GM12878 (cell line): ENCODE results near the gene ZDHHC19. TPM values are rescaled to one million over a fixed set of nuclear protein-coding genes. Genes with fewer than 3 reads are reported as not detected.

Experiments
- GABPA ChIP-seq: IDR thresholded peaks from 2 replicates; pipeline ENCODE4 v1.6.1; 2014; ENCODE audit warnings: antibody characterized with exemption, low read depth, mild to moderate bottlenecking, inconsistent platforms
- KLF5 ChIP-seq: fragments of 450-650 bp; IDR thresholded peaks from 2 replicates; pipeline ENCODE4 v1.6.1; 2014; ENCODE audit warnings: mild to moderate bottlenecking; ENCODE audit not compliant: partially characterized antibody
- RELA ChIP-seq: fragments of 450-650 bp; IDR thresholded peaks from 2 replicates; pipeline ENCODE4 v1.8.0; 2014; ENCODE audit warnings: borderline replicate concordance; ENCODE audit not compliant: partially characterized antibody
- SREBF2 ChIP-seq: IDR thresholded peaks from 2 replicates; pipeline ENCODE4 v1.6.1; 2012; ENCODE audit warnings: mild to moderate bottlenecking, low read length
- STAT1 ChIP-seq: fragments of 450-650 bp; conservative IDR thresholded peaks from 2 replicates; pipeline ENCODE4 v1.6.1; 2014; ENCODE audit warnings: antibody characterized with exemption, mild to moderate bottlenecking
- polyA plus RNA-seq, 11 experiments: library from polyadenylated mRNA; depleted of rRNA in 4 of 11; unstranded in 6 of 11; stranded (reverse) in 5 of 11; fragments of >200 nt; fragmentation: Nextera tagmentation in 4 of 11; fragmentation: Illumina TruSeq in 1 of 11; extraction: Ambion mirVana in 4 of 11; extraction: Trizol in 1 of 11; gene quantifications; 1 replicate in 1 of 11; 2 replicates in 10 of 11; pipeline versions ENCODE4 v1.2.1 to v1.2.3, GENCODE V29; 2011 to 2016; ENCODE audit warnings: inconsistent platforms in 2 of 11, missing spikeins in 2 of 11, low read depth in 1 of 11
- total RNA-seq, 4 experiments: library from RNA; depleted of rRNA in 3 of 4; stranded (reverse); fragments of >200 nt in 3 of 4; fragmentation: Illumina TruSeq in 1 of 4; extraction: Trizol in 1 of 4; gene quantifications; 2 replicates each; pipeline versions ENCODE4 v1.2.1 to v1.2.3, GENCODE V29; 2013 to 2021
- TF ChIP-seq, protein P1 (sequence below): fragments of 450-650 bp; IDR thresholded peaks from 2 replicates; pipeline ENCODE4 v1.6.1; 2017; ENCODE audit warnings: mild to moderate bottlenecking, moderate library complexity
- TF ChIP-seq, protein P2 (sequence below): fragments of 150-350 bp; IDR thresholded peaks from 2 replicates; pipeline ENCODE4 v1.6.1; 2016; ENCODE audit warnings: low read depth, low read length
- TF ChIP-seq, protein P3 (sequence below): IDR thresholded peaks from 2 replicates; pipeline ENCODE4 v1.6.1; 2011; ENCODE audit warnings: borderline replicate concordance, low read depth, mild to moderate bottlenecking, moderate library complexity, low read length; ENCODE audit not compliant: insufficient read depth, poor library complexity, severe bottlenecking
- TF ChIP-seq, protein P4 (sequence below): fragments of 450-650 bp; IDR thresholded peaks from 2 replicates; pipeline ENCODE4 v1.6.1; 2016; ENCODE audit warnings: mild to moderate bottlenecking
- TF ChIP-seq, protein P5 (sequence below): IDR thresholded peaks from 2 replicates; pipeline ENCODE4 v1.6.1; 2011; ENCODE audit warnings: borderline replicate concordance, low read depth, mild to moderate bottlenecking, moderate library complexity, mixed read lengths, low read length; ENCODE audit not compliant: insufficient read depth; ENCODE audit errors: extremely low read length

ZDHHC19 gene
- total and polyA plus RNA-seq, 10 of the 15 experiments (the other 5 are each of a cell fraction or from before 2014, with no cell fraction given) = 0.26 TPM; not detected in 9

DNA sequence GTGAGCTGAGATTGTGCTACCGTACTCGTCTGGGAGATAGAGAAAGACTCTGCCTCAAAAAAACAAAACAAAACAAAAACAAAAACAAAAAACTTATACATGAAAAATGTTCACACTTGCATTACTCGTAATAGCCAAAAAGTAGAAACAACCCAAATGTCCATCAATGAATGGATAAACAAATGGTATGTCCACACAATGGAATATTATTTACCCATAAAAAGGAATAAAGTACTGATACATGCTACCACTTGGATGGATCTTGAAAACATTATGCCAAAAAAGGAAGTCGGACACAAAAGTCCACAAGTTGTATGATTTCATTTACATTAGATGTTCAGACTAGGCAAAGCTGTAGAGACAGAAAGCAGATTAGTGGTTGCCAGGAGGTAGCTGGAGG is 49.6 kb upstream of the ZDHHC19 start (continued):
- TF ChIP-seq, protein P1, sequence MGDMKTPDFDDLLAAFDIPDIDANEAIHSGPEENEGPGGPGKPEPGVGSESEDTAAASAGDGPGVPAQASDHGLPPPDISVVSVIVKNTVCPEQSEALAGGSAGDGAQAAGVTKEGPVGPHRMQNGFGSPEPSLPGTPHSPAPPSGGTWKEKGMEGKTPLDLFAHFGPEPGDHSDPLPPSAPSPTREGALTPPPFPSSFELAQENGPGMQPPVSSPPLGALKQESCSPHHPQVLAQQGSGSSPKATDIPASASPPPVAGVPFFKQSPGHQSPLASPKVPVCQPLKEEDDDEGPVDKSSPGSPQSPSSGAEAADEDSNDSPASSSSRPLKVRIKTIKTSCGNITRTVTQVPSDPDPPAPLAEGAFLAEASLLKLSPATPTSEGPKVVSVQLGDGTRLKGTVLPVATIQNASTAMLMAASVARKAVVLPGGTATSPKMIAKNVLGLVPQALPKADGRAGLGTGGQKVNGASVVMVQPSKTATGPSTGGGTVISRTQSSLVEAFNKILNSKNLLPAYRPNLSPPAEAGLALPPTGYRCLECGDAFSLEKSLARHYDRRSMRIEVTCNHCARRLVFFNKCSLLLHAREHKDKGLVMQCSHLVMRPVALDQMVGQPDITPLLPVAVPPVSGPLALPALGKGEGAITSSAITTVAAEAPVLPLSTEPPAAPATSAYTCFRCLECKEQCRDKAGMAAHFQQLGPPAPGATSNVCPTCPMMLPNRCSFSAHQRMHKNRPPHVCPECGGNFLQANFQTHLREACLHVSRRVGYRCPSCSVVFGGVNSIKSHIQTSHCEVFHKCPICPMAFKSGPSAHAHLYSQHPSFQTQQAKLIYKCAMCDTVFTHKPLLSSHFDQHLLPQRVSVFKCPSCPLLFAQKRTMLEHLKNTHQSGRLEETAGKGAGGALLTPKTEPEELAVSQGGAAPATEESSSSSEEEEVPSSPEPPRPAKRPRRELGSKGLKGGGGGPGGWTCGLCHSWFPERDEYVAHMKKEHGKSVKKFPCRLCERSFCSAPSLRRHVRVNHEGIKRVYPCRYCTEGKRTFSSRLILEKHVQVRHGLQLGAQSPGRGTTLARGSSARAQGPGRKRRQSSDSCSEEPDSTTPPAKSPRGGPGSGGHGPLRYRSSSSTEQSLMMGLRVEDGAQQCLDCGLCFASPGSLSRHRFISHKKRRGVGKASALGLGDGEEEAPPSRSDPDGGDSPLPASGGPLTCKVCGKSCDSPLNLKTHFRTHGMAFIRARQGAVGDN = no peak
- TF ChIP-seq KLF5 (no peak), SREBF2 (no peak), RELA (no peak), GABPA (no peak), STAT1 (no peak)
- TF ChIP-seq, protein P2, sequence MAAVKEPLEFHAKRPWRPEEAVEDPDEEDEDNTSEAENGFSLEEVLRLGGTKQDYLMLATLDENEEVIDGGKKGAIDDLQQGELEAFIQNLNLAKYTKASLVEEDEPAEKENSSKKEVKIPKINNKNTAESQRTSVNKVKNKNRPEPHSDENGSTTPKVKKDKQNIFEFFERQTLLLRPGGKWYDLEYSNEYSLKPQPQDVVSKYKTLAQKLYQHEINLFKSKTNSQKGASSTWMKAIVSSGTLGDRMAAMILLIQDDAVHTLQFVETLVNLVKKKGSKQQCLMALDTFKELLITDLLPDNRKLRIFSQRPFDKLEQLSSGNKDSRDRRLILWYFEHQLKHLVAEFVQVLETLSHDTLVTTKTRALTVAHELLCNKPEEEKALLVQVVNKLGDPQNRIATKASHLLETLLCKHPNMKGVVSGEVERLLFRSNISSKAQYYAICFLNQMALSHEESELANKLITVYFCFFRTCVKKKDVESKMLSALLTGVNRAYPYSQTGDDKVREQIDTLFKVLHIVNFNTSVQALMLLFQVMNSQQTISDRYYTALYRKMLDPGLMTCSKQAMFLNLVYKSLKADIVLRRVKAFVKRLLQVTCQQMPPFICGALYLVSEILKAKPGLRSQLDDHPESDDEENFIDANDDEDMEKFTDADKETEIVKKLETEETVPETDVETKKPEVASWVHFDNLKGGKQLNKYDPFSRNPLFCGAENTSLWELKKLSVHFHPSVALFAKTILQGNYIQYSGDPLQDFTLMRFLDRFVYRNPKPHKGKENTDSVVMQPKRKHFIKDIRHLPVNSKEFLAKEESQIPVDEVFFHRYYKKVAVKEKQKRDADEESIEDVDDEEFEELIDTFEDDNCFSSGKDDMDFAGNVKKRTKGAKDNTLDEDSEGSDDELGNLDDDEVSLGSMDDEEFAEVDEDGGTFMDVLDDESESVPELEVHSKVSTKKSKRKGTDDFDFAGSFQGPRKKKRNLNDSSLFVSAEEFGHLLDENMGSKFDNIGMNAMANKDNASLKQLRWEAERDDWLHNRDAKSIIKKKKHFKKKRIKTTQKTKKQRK = no peak
- TF ChIP-seq, protein P3, sequence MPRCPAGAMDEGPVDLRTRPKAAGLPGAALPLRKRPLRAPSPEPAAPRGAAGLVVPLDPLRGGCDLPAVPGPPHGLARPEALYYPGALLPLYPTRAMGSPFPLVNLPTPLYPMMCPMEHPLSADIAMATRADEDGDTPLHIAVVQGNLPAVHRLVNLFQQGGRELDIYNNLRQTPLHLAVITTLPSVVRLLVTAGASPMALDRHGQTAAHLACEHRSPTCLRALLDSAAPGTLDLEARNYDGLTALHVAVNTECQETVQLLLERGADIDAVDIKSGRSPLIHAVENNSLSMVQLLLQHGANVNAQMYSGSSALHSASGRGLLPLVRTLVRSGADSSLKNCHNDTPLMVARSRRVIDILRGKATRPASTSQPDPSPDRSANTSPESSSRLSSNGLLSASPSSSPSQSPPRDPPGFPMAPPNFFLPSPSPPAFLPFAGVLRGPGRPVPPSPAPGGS = no peak
- TF ChIP-seq, protein P4, sequence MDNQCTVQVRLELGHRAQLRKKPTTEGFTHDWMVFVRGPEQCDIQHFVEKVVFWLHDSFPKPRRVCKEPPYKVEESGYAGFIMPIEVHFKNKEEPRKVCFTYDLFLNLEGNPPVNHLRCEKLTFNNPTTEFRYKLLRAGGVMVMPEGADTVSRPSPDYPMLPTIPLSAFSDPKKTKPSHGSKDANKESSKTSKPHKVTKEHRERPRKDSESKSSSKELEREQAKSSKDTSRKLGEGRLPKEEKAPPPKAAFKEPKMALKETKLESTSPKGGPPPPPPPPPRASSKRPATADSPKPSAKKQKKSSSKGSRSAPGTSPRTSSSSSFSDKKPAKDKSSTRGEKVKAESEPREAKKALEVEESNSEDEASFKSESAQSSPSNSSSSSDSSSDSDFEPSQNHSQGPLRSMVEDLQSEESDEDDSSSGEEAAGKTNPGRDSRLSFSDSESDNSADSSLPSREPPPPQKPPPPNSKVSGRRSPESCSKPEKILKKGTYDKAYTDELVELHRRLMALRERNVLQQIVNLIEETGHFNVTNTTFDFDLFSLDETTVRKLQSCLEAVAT = no peak
- TF ChIP-seq, protein P5, sequence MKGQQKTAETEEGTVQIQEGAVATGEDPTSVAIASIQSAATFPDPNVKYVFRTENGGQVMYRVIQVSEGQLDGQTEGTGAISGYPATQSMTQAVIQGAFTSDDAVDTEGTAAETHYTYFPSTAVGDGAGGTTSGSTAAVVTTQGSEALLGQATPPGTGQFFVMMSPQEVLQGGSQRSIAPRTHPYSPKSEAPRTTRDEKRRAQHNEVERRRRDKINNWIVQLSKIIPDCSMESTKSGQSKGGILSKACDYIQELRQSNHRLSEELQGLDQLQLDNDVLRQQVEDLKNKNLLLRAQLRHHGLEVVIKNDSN = no peak
- TF ChIP-seq, all 136 proteins: peak for 0
